Ascending aorta (tissue), 2 donors: ENCODE results near the gene LRCH1. TPM values are rescaled to one million over a fixed set of nuclear protein-coding genes. Genes with fewer than 3 reads are reported as not detected.
A peak's percentile ranks its signal among the peaks of the same experiment; 100 is the strongest.

Source experiments
- DNase-seq, 2 donors: peaks; one replicate each; pipeline ENCODE4 v3.0.0-alpha.2; 2019; ENCODE audit warnings: low spot score in 2 of 2
- H3K27ac ChIP-seq, 2 donors: fragments of 200-600 bp; sonication (generic); one replicate each; pipeline ENCODE4 v1.5.1; 2016 to 2017; ENCODE audit warnings: mild to moderate bottlenecking in 1 of 2
- H3K27me3 ChIP-seq: fragments of 200-600 bp; sonication (generic); one replicate; pipeline ENCODE4 v1.5.1; 2017
- H3K36me3 ChIP-seq, 2 donors: fragments of 200-600 bp; sonication (generic); one replicate each; pipeline ENCODE4 v1.5.1; 2016
- H3K4me1 ChIP-seq, 2 donors: fragments of 200-600 bp; sonication (generic); one replicate each; pipeline ENCODE4 v1.5.1; 2016 to 2017; ENCODE audit warnings: mild to moderate bottlenecking in 1 of 2
- H3K4me3 ChIP-seq, 2 donors: fragments of 200-600 bp; sonication (generic); one replicate each; pipeline ENCODE4 v1.5.1; 2016 to 2017; ENCODE audit warnings: mild to moderate bottlenecking in 1 of 2
- H3K9me3 ChIP-seq, 2 donors: fragments of 200-600 bp; sonication (generic); one replicate each; pipeline ENCODE4 v1.5.1; 2016
- CTCF ChIP-seq, 3 experiments: fragments of 200-600 bp in 2 of 3; fragments of 450-650 bp in 1 of 3; sonication (generic) in 2 of 3; IDR thresholded peaks; one replicate each; pipeline ENCODE4 v1.5.1; 2016 to 2019; ENCODE audit warnings: antibody characterized with exemption in 3 of 3, mild to moderate bottlenecking in 1 of 3, moderate library complexity in 1 of 3
- intact Hi-C: fragments of 100-400 bp; cut with DNase I; formaldehyde crosslinking; loops from one replicate; pipeline ENCODE4 v1.15.1; 2023
- total RNA-seq: library from RNA; depleted of rRNA; stranded (reverse); fragments of >200 nt; gene quantifications from one replicate; pipeline ENCODE4 v1.1.0, GENCODE V29; 2016

The LRCH1 gene
- total RNA-seq, 1 donor from 2014 or later, result 45.4 TPM

GRCh38 chr13:46571909-46572595, 19.1 kb downstream of the LRCH1 start:
- intact Hi-C loops, result loop anchor here (1.0 kb wide), 1 partner anchor 18 kb away; no protein-coding TSS in a partner anchor
- no peak for DNase-seq
- H3K27me3 ChIP-seq, result no peaks in the 10 kb centered on the region
- H3K4me1 ChIP-seq, result peaks cover 13 to 46% of the 10 kb centered on the region in 2 donors
- H3K27ac ChIP-seq, result peak overlapping the region; percentile 76 to 84
- TF ChIP-seq CTCF (IDR thresholded peaks at IDR 0.05), result no peak
- H3K4me3 ChIP-seq, result peak overlapping the region in 1 of 2 donors; percentile 11
- H3K36me3 ChIP-seq, result no peaks in the 10 kb centered on the region
- no peaks in the 10 kb centered on the region for H3K9me3 ChIP-seq

DNA sequence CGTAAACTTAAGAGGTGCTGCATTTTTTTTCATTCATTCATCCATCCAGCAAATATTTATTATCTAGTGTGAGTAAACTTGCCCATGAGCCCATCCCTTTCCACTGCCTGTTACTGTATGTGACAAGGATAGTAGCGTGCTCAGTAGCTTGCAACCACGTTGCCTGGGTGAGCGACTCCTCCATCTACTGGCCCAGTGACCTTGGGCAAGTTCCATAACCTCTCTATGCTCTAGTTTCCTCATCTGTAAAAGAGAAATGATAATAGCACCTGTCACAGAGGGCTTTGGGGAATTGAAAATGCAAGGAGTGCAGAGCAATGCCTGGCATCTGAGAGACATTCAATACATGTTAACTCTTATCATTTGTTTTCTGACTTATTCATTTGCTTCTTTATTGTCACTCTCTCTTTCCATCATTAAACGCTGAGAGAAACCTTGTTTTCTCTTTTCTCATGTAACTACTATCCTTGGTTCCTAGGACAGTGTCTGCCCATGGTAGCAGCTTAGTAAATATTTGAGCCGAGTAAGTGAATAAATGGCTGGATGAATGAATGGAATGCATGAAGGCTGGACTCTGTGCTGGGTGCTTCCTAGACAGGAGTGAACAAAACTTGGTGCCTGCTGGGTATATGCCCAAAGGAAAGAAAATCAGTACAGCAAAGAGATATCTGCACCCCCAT, 19.9 kb downstream of the LRCH1 start:
- TF ChIP-seq CTCF (IDR thresholded peaks at IDR 0.05), result no peak
- Histone ChIP-seq H3K36me3 (no peaks in the 10 kb centered on the region), H3K4me3 (no peak overlapping the region), H3K27ac (no peak overlapping the region), H3K4me1 (peaks cover 22 to 48% of the 10 kb centered on the region in 2 donors), H3K27me3 (no peaks in the 10 kb centered on the region), H3K9me3 (no peaks in the 10 kb centered on the region)
- intact Hi-C loops, result no loop called here
- DNase-seq, result no peak

DNA sequence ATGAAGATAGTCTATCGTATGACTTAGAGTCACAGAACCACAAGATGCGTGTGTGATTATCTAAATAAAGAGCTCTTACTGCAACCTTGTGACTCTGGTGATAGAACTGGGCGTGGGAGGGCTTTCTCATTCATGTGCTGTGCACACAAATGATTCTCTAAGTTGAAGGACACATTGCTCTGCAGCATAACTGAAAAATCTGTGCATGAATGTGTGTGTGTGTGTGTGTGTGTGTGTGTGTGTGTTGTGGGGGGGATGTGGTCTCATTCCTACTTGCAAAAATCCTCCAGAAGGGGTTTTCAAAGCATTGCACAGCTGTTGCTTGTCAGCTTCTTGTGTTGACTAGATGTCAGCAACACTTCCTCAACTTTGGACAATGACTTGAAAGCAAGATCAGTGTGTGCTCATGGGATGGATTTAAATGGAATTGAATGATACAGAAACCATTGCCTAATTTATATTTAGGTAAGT, 22.4 kb downstream of the LRCH1 start:
- DNase-seq, result no peak
- peaks cover 31 to 55% of the 10 kb centered on the region in 2 donors for H3K4me1 ChIP-seq
- intact Hi-C loops, result no loop called here
- no peaks in the 10 kb centered on the region for H3K36me3 ChIP-seq
- no peaks in the 10 kb centered on the region for H3K9me3 ChIP-seq
- no peak for TF ChIP-seq CTCF (IDR thresholded peaks at IDR 0.05)
- peak overlapping the region; percentile 59 to 66 for H3K27ac ChIP-seq
- no peaks in the 10 kb centered on the region for H3K27me3 ChIP-seq
- H3K4me3 ChIP-seq, result no peak overlapping the region

DNA sequence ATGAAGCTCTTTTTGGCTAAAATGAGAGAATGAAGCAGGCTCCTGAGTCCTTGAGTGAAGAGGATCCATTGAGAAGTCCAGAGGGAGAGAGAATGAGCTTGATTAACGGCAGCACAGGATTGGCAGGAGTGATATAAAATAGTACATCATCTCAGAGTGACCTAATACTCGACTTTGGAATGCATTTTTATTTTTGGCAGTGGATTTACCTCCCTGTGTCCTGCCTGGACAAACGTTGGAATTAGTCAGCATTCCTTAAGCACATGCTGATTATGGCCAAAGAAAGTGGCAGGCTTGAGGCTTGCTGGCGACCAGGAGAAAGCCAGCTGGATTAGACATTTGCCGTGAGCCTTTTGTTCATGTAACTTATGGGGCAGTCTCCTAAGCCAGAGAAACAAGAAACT, 22.9 kb downstream of the LRCH1 start:
- H3K4me3 ChIP-seq, result no peak overlapping the region
- peak in 1 of 2 donors; percentile 79 for DNase-seq

DNA sequence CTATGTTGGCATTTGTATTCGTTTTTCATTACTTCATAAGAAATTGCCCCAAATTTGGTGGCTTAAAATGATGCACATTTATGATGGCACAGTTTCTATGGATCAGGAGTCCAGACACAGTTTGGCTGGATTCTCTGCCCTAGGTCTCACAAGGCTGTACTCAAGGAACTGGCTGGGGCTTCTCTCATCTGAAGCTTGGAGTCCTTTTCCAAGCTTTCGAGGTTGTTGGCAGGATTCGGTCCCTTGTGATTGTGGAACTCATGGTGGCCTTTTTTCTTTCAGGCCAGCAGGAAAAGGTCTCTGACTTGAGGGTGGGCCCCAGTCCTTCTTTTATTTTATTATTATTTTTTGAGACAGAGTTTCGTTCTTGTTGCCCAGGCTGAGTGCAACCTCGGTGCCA, 23.8 kb downstream of the LRCH1 start:
- no peaks in the 10 kb centered on the region for H3K27me3 ChIP-seq
- no peaks in the 10 kb centered on the region for H3K9me3 ChIP-seq
- peak overlapping the region; percentile 59 to 66 for H3K27ac ChIP-seq
- no peaks in the 10 kb centered on the region for H3K36me3 ChIP-seq
- no peak for DNase-seq
- TF ChIP-seq CTCF (IDR thresholded peaks at IDR 0.05), result no peak
- intact Hi-C loops, result no loop called here
- H3K4me3 ChIP-seq, result no peak overlapping the region
- peaks cover 33 to 54% of the 10 kb centered on the region in 2 donors for H3K4me1 ChIP-seq

More for the DNA sequence above, 22.9 kb downstream of the LRCH1 start:
- no peaks in the 10 kb centered on the region for H3K9me3 ChIP-seq
- peaks cover 34 to 58% of the 10 kb centered on the region in 2 donors for H3K4me1 ChIP-seq
- peak overlapping the region; percentile 59 to 66 for H3K27ac ChIP-seq
- no peak for TF ChIP-seq CTCF (IDR thresholded peaks at IDR 0.05)
- intact Hi-C loops, result no loop called here
- H3K36me3 ChIP-seq, result no peaks in the 10 kb centered on the region
- H3K27me3 ChIP-seq, result no peaks in the 10 kb centered on the region
